ENCODE results near the gene ARF1.

Gene ARF1

DNA sequence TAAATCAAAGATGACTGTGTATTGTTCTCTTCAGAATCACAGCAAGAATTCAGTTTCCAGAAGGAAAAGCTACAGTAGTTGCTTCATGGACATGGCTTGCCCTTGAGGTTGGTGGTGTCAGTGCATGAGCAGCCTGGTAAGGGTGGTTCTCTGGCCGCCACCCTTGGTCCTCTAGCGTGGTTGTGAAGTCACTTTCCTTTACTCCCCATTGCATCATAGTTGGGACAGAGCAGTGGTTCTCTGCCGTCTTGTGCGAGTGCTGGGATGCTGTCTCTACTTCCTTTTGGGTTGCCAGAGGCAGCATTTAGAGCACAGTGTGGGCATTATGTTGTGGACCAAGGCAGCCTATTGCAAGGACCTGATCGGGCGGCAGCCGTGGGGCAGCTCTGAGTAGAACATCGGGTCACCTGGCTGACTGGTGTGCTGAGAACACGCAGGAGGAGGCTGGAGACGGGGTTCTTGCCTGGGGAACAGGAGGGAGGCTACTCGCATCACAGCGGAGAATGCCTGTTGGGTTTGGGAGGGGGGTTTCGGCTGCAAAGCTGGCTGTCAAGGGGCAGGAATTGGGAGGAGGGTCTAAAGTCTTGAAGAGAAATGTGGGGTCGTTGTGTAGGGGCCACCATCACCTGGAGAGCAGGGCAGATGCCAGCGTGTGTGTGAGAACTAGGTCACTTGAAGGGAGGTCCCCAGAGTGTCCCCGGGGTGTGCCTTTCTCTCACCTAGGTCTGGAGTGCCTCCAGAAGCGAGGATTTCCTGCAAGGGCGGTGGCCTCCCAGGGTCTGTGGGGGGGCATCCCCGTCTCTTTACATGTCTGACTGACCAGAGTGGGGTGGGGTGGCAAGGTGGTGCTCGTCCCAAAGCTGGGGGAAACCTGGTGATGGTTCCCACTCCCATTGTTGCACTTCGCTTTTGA lies 6.3 kb downstream of the ARF1 start:
- DNase-seq, result no peak

DNA sequence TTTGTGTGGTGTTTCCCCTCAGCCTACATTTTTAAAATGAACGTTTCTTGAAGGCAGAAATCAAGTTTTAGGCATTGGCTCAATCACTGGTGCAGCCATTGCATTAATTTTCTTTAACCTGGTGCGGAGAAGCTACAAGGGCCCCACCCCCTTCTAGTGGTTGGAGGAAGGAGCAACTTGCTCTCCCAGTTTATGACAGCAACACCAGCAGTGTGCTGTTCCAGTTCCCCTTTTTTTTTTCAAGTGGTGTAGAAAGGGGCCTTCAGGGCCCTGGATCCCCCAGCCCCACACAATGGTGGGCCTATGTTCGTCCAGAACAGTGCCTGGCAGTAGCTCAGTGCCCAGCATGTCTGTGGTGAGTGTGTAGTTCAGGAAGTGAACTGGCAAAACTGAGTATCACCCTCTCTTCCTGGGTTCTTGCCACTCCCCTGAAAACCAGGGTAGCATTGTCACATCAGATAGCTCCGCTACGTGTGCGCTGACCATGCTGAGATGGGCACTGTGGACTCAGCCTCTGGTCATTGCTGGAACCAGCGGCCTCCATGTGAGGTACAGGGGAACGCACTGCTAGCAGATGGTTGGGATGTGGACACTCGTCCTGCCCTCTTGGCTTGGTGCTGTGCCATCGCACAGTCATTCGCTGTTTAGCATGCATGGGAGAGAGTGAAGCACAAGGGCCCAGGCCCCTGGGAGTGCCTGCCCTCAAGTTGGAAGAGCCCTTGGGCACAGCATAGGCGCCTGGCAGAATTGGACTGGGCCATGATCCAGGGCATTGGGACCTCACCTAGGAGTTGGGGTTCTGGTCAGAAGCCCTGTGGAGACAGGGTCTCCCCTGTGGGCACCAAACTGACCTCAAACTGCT lies 7.2 kb downstream of the ARF1 start:
- DNase-seq, result no peak

DNA sequence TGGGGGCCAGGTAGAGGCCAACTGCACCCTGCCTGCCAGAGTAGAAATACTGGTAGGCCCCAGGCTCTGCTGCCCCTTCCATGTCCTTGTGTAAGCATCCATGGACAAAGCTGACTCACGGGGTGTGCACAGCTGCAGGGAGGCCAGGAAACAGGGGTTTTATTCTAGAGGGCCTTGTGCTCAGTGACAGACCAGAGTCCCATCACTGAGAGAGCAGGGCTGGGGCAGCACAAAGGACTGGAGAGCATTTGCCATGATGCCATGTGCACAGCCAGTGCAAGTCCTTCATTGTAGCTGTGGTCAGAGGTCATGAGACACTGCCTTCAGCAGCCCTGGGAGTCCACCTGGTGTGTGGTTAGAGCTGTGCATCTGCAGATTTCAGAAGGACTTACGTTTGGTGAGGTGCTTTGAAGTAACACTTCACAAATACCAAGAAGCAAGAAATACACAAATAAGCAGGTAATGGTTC lies 8.1 kb downstream of the ARF1 start:
- no peak for DNase-seq

GRCh38 chr1:228091084-228091483 lies 8.6 kb downstream of the ARF1 start:
- no peak for DNase-seq

DNA sequence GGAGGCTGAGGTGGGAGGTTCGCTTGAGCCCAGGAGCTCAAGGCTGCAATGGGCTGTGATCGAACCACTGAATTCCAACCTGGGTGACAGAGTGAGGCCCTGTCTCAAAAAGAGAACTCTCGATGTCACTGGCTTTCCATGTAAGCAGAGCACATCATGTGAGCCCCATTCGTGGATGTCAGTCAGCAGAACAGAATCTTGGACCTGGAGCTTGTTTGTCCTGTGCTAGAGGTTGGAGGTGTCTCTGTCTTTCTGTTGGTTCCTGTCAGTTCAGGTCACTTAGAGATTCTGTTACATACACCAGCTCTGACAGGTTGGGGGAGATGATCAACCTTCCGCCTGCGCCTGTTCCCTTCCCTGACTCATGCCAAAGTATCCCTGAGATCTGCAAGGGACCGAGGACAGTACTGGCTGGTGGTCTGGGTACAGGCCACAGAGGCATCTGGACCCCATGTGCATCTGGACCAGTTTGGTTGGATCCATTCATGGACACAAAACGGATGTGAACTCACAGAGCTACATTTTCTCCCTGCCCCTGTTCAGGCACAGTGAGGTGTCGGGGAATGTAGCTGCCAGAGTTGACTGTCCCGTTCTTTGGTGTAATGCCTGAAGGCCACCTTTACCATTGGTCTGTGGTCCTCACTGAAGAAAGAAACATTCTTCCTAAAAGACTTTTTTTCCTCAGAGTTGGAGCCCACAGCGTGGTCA lies 10.0 kb downstream of the ARF1 start:
- no peak for DNase-seq

- DNase-seq, result no peak
Observed at GRCh38 chr1:228093050-228093906, 10.8 kb downstream of the ARF1 start.

DNA sequence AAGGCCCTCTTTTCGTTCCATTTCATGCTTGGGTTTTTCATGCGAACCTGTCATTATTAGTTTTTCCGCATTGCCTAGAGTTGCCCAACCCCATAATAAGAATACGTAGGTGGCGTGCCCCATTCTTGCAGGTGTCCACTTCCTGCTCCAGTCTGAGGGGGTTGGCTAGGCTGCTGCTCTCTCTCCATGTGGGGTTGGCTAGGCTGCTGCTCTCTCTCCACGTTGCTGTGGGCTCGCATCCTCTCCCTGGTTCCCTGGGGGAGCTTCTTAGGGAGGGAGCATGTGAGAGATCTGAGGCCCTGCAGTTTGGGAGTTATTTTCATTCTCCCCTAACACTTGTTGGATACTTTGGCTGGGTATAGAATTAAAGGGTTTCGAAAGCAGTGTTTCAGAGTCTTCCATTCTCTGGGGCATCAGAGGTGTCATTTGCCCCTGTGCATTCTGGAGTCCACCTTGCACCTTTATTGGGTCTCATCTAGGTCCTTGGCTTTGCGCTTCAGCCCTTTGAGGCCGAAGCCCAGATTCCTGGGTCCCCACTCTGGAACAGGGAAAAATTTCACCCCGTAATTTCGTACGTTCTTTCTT lies 12.0 kb downstream of the ARF1 start:
- no peak for DNase-seq

DNA sequence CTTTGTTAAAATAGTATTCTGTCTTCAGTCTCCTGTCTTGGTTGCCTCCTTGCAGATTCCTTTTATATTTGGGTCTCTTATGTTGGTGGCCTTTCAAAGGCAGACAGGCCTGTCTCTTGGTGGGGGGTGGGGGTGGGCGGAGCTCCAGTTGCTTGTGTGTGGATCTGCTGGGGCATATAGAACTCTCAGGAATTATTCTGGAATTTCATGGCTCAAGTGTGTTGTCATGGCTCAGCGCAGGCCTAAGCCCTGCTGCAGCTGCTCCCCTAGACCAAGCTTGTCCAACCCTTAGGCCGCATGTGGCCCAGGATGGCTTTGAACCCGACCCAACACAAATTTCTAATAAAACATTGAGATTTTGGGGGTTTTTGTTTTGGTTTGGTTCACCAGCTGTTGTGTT lies 12.7 kb downstream of the ARF1 start:
- no peak for DNase-seq

- DNase-seq, result no peak
Observed at GRCh38 chr1:228095938-228096337, 13.4 kb downstream of the ARF1 start.

DNA sequence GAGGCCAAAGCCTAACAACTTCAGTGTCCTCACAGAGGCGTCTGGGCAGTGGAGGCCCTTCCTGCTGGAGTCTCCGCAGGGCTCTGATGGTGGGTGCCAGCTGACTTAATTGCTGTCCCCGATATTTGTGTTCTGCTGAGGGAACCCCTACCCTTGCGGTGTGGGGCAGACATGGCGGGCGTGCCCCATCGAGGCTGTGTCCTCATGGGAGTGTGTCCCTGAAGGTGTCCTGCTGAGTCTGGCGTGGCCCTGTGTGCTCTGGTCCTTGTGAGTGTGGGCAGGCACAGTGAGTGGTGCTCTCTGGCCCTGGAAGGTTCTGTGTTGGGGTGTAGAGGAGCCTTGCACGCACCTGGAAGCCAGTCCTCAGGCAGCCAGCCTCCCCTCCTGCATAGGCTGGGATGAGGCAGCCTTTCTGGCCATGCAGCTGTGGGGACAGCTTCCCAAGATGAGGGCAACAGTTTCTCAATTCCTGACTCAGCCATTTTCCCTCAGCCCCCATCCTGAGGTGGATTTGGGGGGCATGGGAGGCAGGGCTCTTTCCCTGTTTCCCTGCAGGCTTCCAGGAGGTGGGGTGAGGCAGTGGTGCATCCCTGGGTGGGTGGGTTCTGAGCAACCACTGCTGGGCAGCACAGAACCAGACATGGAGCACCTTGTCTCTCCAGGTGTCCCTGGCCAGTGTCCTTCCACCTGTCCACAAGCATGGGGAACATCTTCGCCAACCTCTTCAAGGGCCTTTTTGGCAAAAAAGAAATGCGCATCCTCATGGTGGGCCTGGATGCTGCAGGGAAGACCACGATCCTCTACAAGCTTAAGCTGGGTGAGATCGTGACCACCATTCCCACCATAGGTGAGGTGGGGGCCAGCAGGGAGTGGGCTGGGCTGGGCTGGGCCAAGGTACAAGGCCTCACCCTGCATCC lies 14.2 kb downstream of the ARF1 start:
- DNase-seq, result no peak

GRCh38 chr1:228097333-228098081 lies 15.0 kb downstream of the ARF1 start:
- DNase-seq, result no peak

DNA sequence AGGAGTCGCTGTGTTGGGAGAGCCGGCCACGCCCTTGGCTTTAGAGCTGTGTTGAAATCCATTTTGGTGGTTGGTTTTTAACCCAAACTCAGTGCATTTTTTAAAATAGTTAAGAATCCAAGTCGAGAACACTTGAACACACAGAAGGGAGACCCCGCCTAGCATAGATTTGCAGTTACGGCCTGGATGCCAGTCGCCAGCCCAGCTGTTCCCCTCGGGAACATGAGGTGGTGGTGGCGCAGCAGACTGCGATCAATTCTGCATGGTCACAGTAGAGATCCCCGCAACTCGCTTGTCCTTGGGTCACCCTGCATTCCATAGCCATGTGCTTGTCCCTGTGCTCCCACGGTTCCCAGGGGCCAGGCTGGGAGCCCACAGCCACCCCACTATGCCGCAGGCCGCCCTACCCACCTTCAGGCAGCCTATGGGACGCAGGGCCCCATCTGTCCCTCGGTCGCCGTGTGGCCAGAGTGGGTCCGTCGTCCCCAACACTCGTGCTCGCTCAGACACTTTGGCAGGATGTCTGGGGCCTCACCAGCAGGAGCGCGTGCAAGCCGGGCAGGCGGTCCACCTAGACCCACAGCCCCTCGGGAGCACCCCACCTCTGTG lies 15.9 kb downstream of the ARF1 start:
- DNase-seq, result no peak

DNA sequence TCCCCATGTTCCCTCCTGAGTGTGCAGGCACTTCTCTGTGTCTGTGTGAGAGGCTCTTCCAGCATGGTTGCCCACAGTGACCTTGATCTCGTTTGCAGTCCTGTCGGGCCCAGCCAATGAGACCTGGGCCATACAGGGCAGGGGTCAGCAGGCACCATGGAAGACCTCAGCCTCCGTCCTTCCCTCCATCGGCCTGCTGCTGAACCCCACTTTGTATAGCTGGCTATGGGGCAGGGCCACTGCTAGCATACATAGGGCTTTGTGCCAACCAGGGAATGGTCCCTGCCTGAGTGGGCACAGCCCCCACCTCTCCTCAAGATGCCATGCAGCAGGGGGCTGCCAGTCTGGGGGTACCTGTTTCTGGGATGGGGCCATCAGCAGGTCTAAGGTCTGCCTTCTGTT lies 16.8 kb downstream of the ARF1 start:
- no peak for DNase-seq

DNA sequence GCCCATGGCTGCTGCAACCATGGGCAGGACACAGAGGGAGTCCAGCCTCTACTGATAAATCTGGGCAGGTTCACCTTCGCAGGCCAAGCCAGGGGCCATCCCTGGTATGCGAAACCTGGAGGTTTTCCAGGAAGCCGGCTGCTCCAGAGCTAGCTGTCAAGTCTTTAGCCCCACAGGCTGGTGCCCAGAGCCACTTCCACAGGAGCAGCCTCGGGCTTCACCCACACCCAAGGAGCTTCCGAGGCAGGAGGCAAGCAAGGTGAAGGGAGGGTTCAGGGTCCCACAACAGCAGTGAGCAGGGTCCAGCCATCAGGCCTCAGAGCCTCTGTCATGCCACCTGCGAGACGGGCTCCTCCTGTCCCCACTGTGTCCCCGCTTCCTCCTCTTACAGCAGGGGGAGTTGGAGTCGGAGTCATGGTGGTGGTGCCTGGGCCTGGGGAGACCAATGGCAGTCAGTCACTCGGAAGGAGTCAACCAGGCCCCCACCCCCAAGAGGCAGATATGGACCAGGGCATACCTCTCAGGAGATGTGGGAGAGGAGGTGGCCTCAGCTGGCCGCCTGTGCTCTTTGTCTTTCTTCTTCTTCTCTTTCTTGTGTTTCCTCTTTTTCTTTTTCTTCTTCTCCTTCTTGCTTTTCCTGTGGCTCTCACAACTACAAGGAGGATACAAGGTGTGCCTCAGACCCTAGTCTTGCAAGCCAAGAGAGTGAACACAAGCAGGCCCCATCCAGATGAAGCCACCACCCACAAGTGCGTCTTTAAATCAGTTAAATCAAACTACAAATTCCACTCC lies 18.5 kb downstream of the ARF1 start:
- no peak for DNase-seq

- no peak for DNase-seq
Observed at GRCh38 chr1:228101614-228101993, 19.1 kb downstream of the ARF1 start.

GRCh38 chr1:228101994-228102790 lies 19.7 kb downstream of the ARF1 start:
- no peak for DNase-seq

- DNase-seq, result peak; percentile 92
Observed at GRCh38 chr1:228102791-228103620, 20.5 kb downstream of the ARF1 start, which contains the start of gene C1orf35. Gene C1orf35 (minus strand): TSS chr1:228103325. CDS start chr1:228103227, 98 bp downstream.
